Colon (tissue), 2 donors: ENCODE data around the gene FERMT1.

ENCODE experiments used
- FAIRE-seq: peaks from 2 replicates; lab custom pipeline; 2012; peaks lifted over from hg19 to GRCh38; lab: Jason Lieb, UNC
- donor health status: control.
- donor health status: control.

Gene FERMT1

GRCh38 chr20:6122873-6123648, at the start of gene FERMT1:
FERMT1 (minus strand) TSS chr20:6123030; CDS start chr20:6119554, 3,476 bp downstream.
- no peak for FAIRE-seq

GRCh38 chr20:6169251-6169650, 46.4 kb upstream of the FERMT1 start:
- FAIRE-seq, result no peak

- FAIRE-seq, result no peak
Observed at GRCh38 chr20:6168204-6168603, 45.4 kb upstream of the FERMT1 start.

GRCh38 chr20:6165346-6165745, 42.5 kb upstream of the FERMT1 start:
- no peak for FAIRE-seq

- FAIRE-seq, result no peak
Observed at GRCh38 chr20:6164421-6165341, 41.9 kb upstream of the FERMT1 start.

- FAIRE-seq, result no peak
Observed at GRCh38 chr20:6160736-6161135, 37.9 kb upstream of the FERMT1 start.

- FAIRE-seq, result no peak
Observed at GRCh38 chr20:6157345-6157744, 34.5 kb upstream of the FERMT1 start.

GRCh38 chr20:6152777-6153176, 29.9 kb upstream of the FERMT1 start:
- no peak for FAIRE-seq

- FAIRE-seq, result no peak
Observed at GRCh38 chr20:6148073-6148472, 25.2 kb upstream of the FERMT1 start.

- no peak for FAIRE-seq
Observed at GRCh38 chr20:6142348-6142993, 19.6 kb upstream of the FERMT1 start.

GRCh38 chr20:6140947-6141346, 18.1 kb upstream of the FERMT1 start:
- no peak for FAIRE-seq

- no peak for FAIRE-seq
Observed at GRCh38 chr20:6135347-6135746, 12.5 kb upstream of the FERMT1 start.

GRCh38 chr20:6134592-6134991, 11.8 kb upstream of the FERMT1 start:
- FAIRE-seq, result no peak

- FAIRE-seq, result no peak
Observed at GRCh38 chr20:6130045-6130444, 7.2 kb upstream of the FERMT1 start.

GRCh38 chr20:6127825-6128224, 5.0 kb upstream of the FERMT1 start:
- FAIRE-seq, result no peak

GRCh38 chr20:6126846-6127245, 4.0 kb upstream of the FERMT1 start:
- no peak for FAIRE-seq

- no peak for FAIRE-seq
Observed at GRCh38 chr20:6123649-6124014, 802 bp upstream of the FERMT1 start.

- no peak for FAIRE-seq
Observed at GRCh38 chr20:6122111-6122872, 538 bp downstream of the FERMT1 start.

- FAIRE-seq, result no peak
Observed at GRCh38 chr20:6121504-6121903, 1.3 kb downstream of the FERMT1 start.

GRCh38 chr20:6120491-6120988, 2.3 kb downstream of the FERMT1 start:
- no peak for FAIRE-seq

GRCh38 chr20:6116758-6117157, 6.1 kb downstream of the FERMT1 start:
- no peak for FAIRE-seq
